Spleen (tissue), 11 donors: ENCODE data around the gene ZSCAN21. TPM values are rescaled to one million over a fixed set of nuclear protein-coding genes. Genes with fewer than 3 reads are reported as not detected.

Experiments
- DNase-seq: peaks from one replicate; pipeline ENCODE4 v3.0.0-alpha.2; 2020
- H3K27ac ChIP-seq, 8 donors: fragments of 200-600 bp; sonication (generic) in 7 of 8; 1 replicate in 4 of 8; 2 replicates in 4 of 8; pipeline versions ENCODE4 v1.5.0 to v1.8.0; 2016 to 2021; ENCODE audit warnings: inconsistent platforms in 4 of 8, mild to moderate bottlenecking in 4 of 8, moderate library complexity in 1 of 8
- H3K27me3 ChIP-seq, 7 donors: fragments of 200-600 bp; sonication (generic) in 6 of 7; replicated peaks in 1 of 7; 1 replicate in 4 of 7; 2 replicates in 3 of 7; pipeline versions ENCODE4 v1.5.0 to v1.8.0; 2016 to 2021; ENCODE audit warnings: inconsistent platforms in 3 of 7, mild to moderate bottlenecking in 1 of 7
- H3K36me3 ChIP-seq, 6 donors: fragments of 200-600 bp; sonication (generic) in 5 of 6; 1 replicate in 4 of 6; 2 replicates in 2 of 6; pipeline versions ENCODE4 v1.5.0 to v1.8.0; 2016 to 2021; ENCODE audit warnings: inconsistent platforms in 2 of 6
- H3K4me1 ChIP-seq, 6 donors: fragments of 200-600 bp; sonication (generic) in 5 of 6; 1 replicate in 3 of 6; 2 replicates in 3 of 6; pipeline versions ENCODE4 v1.5.0 to v1.8.0; 2016 to 2021; ENCODE audit warnings: inconsistent platforms in 3 of 6
- H3K4me3 ChIP-seq, 8 donors: fragments of 200-600 bp; sonication (generic) in 7 of 8; 1 replicate in 4 of 8; 2 replicates in 4 of 8; pipeline versions ENCODE4 v1.5.0 to v1.8.0; 2016 to 2021; ENCODE audit warnings: inconsistent platforms in 4 of 8, mild to moderate bottlenecking in 4 of 8, moderate library complexity in 2 of 8
- H3K9me3 ChIP-seq, 8 donors: fragments of 200-600 bp; sonication (generic) in 7 of 8; 1 replicate in 4 of 8; 2 replicates in 4 of 8; pipeline versions ENCODE4 v1.5.0 to v1.8.0; 2016 to 2021; ENCODE audit warnings: inconsistent platforms in 4 of 8
- POLR2A ChIP-seq, 3 donors: fragments of 450-650 bp; IDR thresholded peaks; one replicate each; pipeline ENCODE4 v1.5.1; 2017; ENCODE audit warnings: antibody characterized with exemption in 3 of 3, mild to moderate bottlenecking in 1 of 3
- POLR2AphosphoS5 ChIP-seq, 3 donors: sonication (generic); formaldehyde crosslinking; IDR thresholded peaks; one replicate each; pipeline ENCODE4 v1.5.1; 2017; ENCODE audit warnings: antibody characterized with exemption in 3 of 3
- WGBS, 5 donors: extraction: QIAGEN DNeasy Blood & Tissue Kit in 3 of 5; methylation state at CpG; one replicate each; pipeline versions ENCODE4 v1.1.5 to v1.1.7; 2013 to 2018; 5-methylcytosine and 5-hydroxymethylcytosine counted together
- intact Hi-C: fragments of 100-400 bp; cut with DNase I; formaldehyde crosslinking; loops from one replicate; pipeline ENCODE4 v1.15.0; 2023; ENCODE audit warnings: low total_unique reads
- polyA plus RNA-seq, 3 donors: library from polyadenylated mRNA; stranded (reverse); fragments of 200-250 nt; gene quantifications; one replicate each; pipeline ENCODE4 v1.2.1, GENCODE V29; 2013
- total RNA-seq, 7 donors: library from RNA; depleted of rRNA in 3 of 7; stranded (reverse); fragments of >200 nt in 3 of 7; fragmentation: NEBNext Ultra II Directional in 4 of 7; extraction: Animal tissue kit (Norgen Biotek cat#: 25700) in 4 of 7; gene quantifications; one replicate each; pipeline versions ENCODE4 v1.1.0 to v1.2.1, GENCODE V29; 2016 to 2021
- TF ChIP-seq, protein P1 (sequence below), 11 experiments: fragments of 200-600 bp in 7 of 11; fragments of 450-650 bp in 4 of 11; sonication (generic) in 4 of 11; IDR thresholded peaks in 8 of 11; conservative IDR thresholded peaks in 3 of 11; 1 replicate in 7 of 11; 2 replicates in 4 of 11; pipeline versions ENCODE4 v1.4.0 to v1.8.0; 2016 to 2021; ENCODE audit warnings: antibody characterized with exemption in 11 of 11, inconsistent platforms in 4 of 11, mild to moderate bottlenecking in 1 of 11
- donor health status: healthy with polysubstance abuse.
- donor health status: DM: no; HTN: no; CAD: no; lungs with moderate emphysema.
- donor health status: DM: no; HTN: no; CAD: no.
- donor health status: Bipolar disorder and iron deficiency.
- donor health status: healthy.
- donor health status: DM: no; HTN: no; CAD: no.
- donor health status: DM: yes; HTN: yes; CAD: no.

The ZSCAN21 gene
- total and polyA plus RNA-seq, 10 donors = 3.7 to 14.3 (median 8.6) TPM

DNA sequence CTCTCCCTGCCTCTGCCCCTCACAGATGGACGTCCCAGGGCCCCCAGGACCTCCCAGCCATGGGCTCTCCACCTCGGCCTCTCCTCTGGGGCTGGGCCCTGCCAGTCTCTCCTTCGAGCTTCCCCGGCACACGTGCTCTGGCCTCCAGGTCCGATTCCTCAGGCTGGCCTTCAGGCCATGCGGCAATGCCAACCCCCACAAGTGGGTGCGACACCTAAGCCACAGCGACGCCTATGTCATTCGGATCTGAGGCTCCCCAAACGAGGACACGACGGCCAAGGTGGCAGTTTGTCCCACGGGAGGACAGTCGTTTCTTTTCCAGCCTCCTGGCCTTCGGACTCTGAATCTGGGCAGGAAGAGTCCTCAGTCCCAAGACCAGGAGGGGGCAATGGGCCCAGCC lies 57.1 kb downstream of the ZSCAN21 start:
- WGBS, 5 donors = 85 to 95% (median 88%) methylated on average over 14 to 17 of the region's 17 CpGs
- intact Hi-C loops = no loop called here
- Histone ChIP-seq H3K27ac (no peak overlapping the region), H3K27me3 (no peaks in the 10 kb centered on the region), H3K4me3 (no peak overlapping the region), H3K36me3 (peaks cover 0 to 87% (median 60%) of the 10 kb centered on the region in 6 donors), H3K9me3 (no peaks in the 10 kb centered on the region), H3K4me1 (peaks cover 0 to 12% (median 9%) of the 10 kb centered on the region in 6 donors)
- DNase-seq = no peak
- TF ChIP-seq POLR2AphosphoS5 (IDR thresholded peaks at IDR 0.05) = peak in 1 of 3 donors; percentile 19
- TF ChIP-seq, protein P1, sequence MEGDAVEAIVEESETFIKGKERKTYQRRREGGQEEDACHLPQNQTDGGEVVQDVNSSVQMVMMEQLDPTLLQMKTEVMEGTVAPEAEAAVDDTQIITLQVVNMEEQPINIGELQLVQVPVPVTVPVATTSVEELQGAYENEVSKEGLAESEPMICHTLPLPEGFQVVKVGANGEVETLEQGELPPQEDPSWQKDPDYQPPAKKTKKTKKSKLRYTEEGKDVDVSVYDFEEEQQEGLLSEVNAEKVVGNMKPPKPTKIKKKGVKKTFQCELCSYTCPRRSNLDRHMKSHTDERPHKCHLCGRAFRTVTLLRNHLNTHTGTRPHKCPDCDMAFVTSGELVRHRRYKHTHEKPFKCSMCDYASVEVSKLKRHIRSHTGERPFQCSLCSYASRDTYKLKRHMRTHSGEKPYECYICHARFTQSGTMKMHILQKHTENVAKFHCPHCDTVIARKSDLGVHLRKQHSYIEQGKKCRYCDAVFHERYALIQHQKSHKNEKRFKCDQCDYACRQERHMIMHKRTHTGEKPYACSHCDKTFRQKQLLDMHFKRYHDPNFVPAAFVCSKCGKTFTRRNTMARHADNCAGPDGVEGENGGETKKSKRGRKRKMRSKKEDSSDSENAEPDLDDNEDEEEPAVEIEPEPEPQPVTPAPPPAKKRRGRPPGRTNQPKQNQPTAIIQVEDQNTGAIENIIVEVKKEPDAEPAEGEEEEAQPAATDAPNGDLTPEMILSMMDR (IDR thresholded peaks at IDR 0.05 in 8 of 11, conservative IDR thresholded peaks at IDR 0.05 in 3 of 11) = no peak

DNA sequence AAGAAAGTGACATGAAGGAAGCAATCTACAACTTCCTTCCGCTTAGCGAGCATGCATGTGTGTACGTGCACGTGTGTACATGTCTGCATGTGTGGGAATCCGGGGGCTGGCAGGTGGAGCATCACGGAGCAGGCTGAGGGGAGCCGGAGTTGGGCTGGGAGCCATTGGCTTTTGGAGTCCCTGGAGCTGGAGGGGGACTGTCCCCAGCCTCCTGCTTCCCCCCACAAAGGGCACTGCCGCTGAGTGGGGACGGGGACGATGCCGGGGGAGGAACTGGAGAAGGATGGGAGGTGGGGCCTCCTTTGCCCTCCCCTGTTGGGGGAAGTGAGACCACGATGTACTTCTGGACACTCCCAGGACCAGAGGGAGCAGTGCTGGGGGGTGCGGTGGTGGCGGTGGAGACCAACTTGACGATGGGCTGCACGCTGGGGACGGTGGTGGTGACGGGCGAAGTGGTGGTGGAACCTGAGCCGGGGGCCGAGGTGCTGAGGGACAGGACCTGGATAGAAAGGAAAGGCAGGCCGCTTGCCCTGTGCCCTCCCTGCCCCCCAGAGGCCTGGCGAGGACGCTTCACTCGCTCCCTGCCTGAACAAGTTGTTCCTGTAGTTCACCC lies 57.7 kb downstream of the ZSCAN21 start:
- intact Hi-C loops = no loop called here
- WGBS, 5 donors = 85 to 89% (median 87%) methylated on average over 25 of the region's 25 CpGs
- TF ChIP-seq POLR2AphosphoS5 (IDR thresholded peaks at IDR 0.05) (peak in 1 of 3 donors; percentile 34), POLR2A (IDR thresholded peaks at IDR 0.05) (no peak)
- TF ChIP-seq, protein P1 (IDR thresholded peaks at IDR 0.05 in 8 of 11, conservative IDR thresholded peaks at IDR 0.05 in 3 of 11) = no peak

DNA sequence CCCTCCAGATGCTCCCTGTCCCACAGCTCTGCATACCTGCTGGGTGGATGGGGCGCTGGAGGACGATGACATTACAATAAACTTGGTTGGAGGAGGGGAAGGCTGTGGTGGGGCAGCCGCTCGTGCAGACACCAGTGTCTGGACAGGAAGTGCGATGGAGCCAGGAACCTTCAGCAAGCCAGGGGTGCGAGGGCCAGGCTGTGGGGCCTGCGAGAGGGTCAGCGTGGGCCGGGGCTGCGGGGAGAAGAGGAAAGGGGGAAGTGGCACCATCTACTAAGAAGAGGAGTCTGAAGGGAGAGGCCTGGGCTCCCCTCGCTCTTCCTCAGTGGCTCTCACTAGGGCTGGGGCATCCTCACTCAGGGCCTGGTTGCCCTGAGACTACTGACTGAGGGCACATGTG lies 58.3 kb downstream of the ZSCAN21 start:
- H3K36me3 ChIP-seq = peaks cover 0 to 100% (median 72%) of the 10 kb centered on the region in 6 donors
- no peak for DNase-seq
- H3K27me3 ChIP-seq = no peaks in the 10 kb centered on the region
- no peaks in the 10 kb centered on the region for H3K9me3 ChIP-seq
- H3K4me3 ChIP-seq = no peak overlapping the region
- peak in 1 of 3 donors; percentile 8 for TF ChIP-seq POLR2AphosphoS5 (IDR thresholded peaks at IDR 0.05)
- TF ChIP-seq, protein P1 (IDR thresholded peaks at IDR 0.05 in 8 of 11, conservative IDR thresholded peaks at IDR 0.05 in 3 of 11) = no peak
- no peak for TF ChIP-seq POLR2A (IDR thresholded peaks at IDR 0.05)
- intact Hi-C loops = no loop called here
- no peak overlapping the region for H3K27ac ChIP-seq
- no peaks in the 10 kb centered on the region for H3K4me1 ChIP-seq
- 76 to 84% (median 82%) methylated on average over 10 to 11 of the region's 11 CpGs for WGBS, 5 donors

More for the DNA sequence above, 57.7 kb downstream of the ZSCAN21 start:
- H3K27ac ChIP-seq = no peak overlapping the region
- no peaks in the 10 kb centered on the region for H3K9me3 ChIP-seq
- H3K36me3 ChIP-seq = peaks cover 0 to 93% (median 66%) of the 10 kb centered on the region in 6 donors
- no peaks in the 10 kb centered on the region for H3K27me3 ChIP-seq
- peaks cover 0 to 6% (median 4%) of the 10 kb centered on the region in 6 donors for H3K4me1 ChIP-seq
- no peak for DNase-seq
- H3K4me3 ChIP-seq = no peak overlapping the region

DNA sequence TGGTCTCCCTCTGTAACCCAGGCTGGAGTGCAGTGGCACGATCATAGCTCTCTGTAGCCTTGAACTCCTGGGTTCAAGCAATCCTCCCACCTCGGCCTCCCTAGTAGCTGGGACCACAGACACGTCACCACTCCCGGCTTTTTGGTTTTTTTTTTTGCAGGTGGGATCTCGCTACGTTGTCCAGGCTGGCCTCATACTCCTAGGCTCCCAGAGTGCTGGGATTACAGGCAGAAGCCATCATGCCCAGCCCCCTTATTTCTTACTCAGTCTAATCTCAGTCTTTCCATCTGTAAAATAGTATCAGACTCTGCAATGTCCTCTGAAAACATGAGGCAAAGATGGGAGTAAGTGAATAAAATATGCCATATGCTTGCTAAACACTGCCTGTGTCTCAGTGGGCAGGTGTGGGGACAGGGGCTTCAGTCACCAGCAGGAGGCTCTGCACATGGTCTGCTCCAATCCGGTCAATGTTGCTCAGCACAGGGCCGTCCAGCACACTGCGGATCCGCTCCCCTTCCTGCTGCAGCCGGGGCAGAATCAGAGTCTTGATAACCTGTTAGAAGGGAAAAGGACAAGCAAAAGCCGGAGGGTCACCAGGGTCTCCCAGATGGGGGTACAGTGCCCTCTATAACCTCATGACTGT lies 60.1 kb downstream of the ZSCAN21 start:
- H3K27me3 ChIP-seq = no peaks in the 10 kb centered on the region
- no peak overlapping the region for H3K27ac ChIP-seq
- H3K4me1 ChIP-seq = no peaks in the 10 kb centered on the region
- WGBS, 5 donors = 86 to 92% (median 89%) methylated on average over 12 of the region's 12 CpGs
- TF ChIP-seq, protein P1 (IDR thresholded peaks at IDR 0.05 in 8 of 11, conservative IDR thresholded peaks at IDR 0.05 in 3 of 11) = no peak
- TF ChIP-seq POLR2A (IDR thresholded peaks at IDR 0.05) (no peak), POLR2AphosphoS5 (IDR thresholded peaks at IDR 0.05) (no peak)
- intact Hi-C loops = no loop called here
- DNase-seq = no peak
- H3K9me3 ChIP-seq = no peaks in the 10 kb centered on the region
- H3K4me3 ChIP-seq = no peak overlapping the region
- peaks cover 0 to 100% (median 81%) of the 10 kb centered on the region in 6 donors for H3K36me3 ChIP-seq
